ENCODE results near the gene GPR143.

Gene GPR143

GRCh38 chrX:9698576-9698975, 67.1 kb downstream of the GPR143 start:
- DNase-seq (ENCODE audit: insufficient read length, low spot score) (no peak), FAIRE-seq (no peak)
- TF ChIP-seq, protein P1, sequence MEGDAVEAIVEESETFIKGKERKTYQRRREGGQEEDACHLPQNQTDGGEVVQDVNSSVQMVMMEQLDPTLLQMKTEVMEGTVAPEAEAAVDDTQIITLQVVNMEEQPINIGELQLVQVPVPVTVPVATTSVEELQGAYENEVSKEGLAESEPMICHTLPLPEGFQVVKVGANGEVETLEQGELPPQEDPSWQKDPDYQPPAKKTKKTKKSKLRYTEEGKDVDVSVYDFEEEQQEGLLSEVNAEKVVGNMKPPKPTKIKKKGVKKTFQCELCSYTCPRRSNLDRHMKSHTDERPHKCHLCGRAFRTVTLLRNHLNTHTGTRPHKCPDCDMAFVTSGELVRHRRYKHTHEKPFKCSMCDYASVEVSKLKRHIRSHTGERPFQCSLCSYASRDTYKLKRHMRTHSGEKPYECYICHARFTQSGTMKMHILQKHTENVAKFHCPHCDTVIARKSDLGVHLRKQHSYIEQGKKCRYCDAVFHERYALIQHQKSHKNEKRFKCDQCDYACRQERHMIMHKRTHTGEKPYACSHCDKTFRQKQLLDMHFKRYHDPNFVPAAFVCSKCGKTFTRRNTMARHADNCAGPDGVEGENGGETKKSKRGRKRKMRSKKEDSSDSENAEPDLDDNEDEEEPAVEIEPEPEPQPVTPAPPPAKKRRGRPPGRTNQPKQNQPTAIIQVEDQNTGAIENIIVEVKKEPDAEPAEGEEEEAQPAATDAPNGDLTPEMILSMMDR (IDR thresholded peaks at IDR 0.05; ENCODE audit: insufficient read depth, missing control alignments) = no peak

DNA sequence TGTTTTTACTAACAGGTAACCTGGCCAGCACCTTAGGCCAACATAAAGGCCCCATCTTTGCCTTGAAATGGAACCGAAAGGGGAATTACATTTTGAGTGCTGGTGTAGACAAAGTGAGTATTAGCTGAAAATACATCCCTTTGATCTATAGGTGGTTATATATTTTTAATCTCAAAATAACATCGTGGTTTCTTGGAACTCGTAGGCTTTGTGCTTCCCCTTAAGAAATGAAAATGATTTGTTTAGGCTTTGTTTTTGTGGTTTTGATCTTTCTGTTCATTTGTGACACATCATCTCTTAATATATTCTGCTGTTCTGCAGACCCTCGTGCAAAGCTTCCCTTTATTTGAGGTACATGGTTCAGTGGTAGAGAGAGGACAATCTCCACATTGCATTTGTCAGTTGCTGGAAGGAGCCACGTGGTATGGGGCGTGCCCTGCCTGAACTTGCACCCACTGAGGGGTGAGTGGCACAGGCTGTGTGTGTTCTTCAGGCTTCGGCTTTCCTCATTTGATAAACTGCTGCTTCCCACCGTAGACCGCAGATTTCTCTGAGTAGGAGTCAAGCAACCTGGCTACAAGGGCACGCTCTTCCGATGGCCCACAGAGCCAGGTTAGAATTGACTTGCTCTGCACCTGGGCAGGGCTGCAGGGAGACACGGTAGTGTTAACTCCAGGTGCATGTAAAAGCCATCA, 72.2 kb downstream of the GPR143 start:
- TF ChIP-seq, protein P1 (IDR thresholded peaks at IDR 0.05; ENCODE audit: insufficient read depth, missing control alignments) = no peak
- DNase-seq (ENCODE audit: insufficient read length, low spot score) = no peak

GRCh38 chrX:9690046-9690445, 75.6 kb downstream of the GPR143 start:
- TF ChIP-seq, protein P1 (IDR thresholded peaks at IDR 0.05; ENCODE audit: insufficient read depth, missing control alignments) = no peak
- no peak for DNase-seq (ENCODE audit: insufficient read length, low spot score)
- no peak for FAIRE-seq

More for the DNA sequence above, 72.2 kb downstream of the GPR143 start:
- no peak for FAIRE-seq

GRCh38 chrX:9688833-9689232, 76.8 kb downstream of the GPR143 start:
- DNase-seq (ENCODE audit: insufficient read length, low spot score) (no peak), FAIRE-seq (no peak)
- TF ChIP-seq, protein P1 (IDR thresholded peaks at IDR 0.05; ENCODE audit: insufficient read depth, missing control alignments) = no peak

GRCh38 chrX:9687899-9688298, 77.7 kb downstream of the GPR143 start:
- DNase-seq (ENCODE audit: insufficient read length, low spot score) (no peak), FAIRE-seq (no peak)

GRCh38 chrX:9683350-9683749, 82.3 kb downstream of the GPR143 start:
- FAIRE-seq = no peak

More at GRCh38 chrX:9687899-9688298, 77.7 kb downstream of the GPR143 start:
- TF ChIP-seq, protein P1 (IDR thresholded peaks at IDR 0.05; ENCODE audit: insufficient read depth, missing control alignments) = no peak

GRCh38 chrX:9682861-9683260, 82.8 kb downstream of the GPR143 start:
- DNase-seq (ENCODE audit: insufficient read length, low spot score) = no peak
- TF ChIP-seq, protein P1 (IDR thresholded peaks at IDR 0.05; ENCODE audit: insufficient read depth, missing control alignments) = no peak
- FAIRE-seq = no peak

More at GRCh38 chrX:9683350-9683749, 82.3 kb downstream of the GPR143 start:
- no peak for DNase-seq (ENCODE audit: insufficient read length, low spot score)
- TF ChIP-seq, protein P1 (IDR thresholded peaks at IDR 0.05; ENCODE audit: insufficient read depth, missing control alignments) = no peak
